SU-DHL-6 (cell line): ENCODE data around the gene EFCAB9.

ENCODE experiments used
- H2AFZ ChIP-seq: fragments of 200-600 bp; sonication (generic); 2 replicates; pipeline ENCODE4 v1.6.1; 2014; ENCODE audit warnings: low read depth, mild to moderate bottlenecking, moderate library complexity, mixed read lengths, antibody characterized with exemption, low read length; ENCODE audit not compliant: severe bottlenecking
- H3F3A ChIP-seq: fragments of 200-600 bp; shearing (Covaris generic); 2 replicates; pipeline ENCODE4 v1.6.0; 2016; ENCODE audit warnings: antibody characterized with exemption, mild to moderate bottlenecking; ENCODE audit not compliant: insufficient read depth
- H3K27ac ChIP-seq: fragments of 200-600 bp; sonication (generic); 2 replicates; pipeline ENCODE4 v1.5.1; 2016; ENCODE audit warnings: low read depth, mild to moderate bottlenecking, low read length, moderate library complexity, mixed read lengths
- H3K27me3 ChIP-seq: fragments of 200-600 bp; sonication (generic), shearing (Covaris generic); 2 replicates; pipeline ENCODE4 v1.6.0; 2014; ENCODE audit warnings: mild to moderate bottlenecking, low read length
- H3K36me3 ChIP-seq: fragments of 200-600 bp; sonication (generic); 2 replicates; pipeline ENCODE4 v1.6.1; 2014; ENCODE audit warnings: mild to moderate bottlenecking, low read length, mixed read lengths
- H3K4me2 ChIP-seq: fragments of 300-600, 200-600 bp; shearing (Covaris generic), sonication (generic); 2 replicates; pipeline ENCODE4 v1.6.0; 2014; ENCODE audit warnings: low read length, low read depth, mild to moderate bottlenecking; ENCODE audit not compliant: poor library complexity, severe bottlenecking
- H3K4me3 ChIP-seq: fragments of 200-600 bp; sonication (generic); 2 replicates; pipeline ENCODE4 v1.5.1; 2014; ENCODE audit warnings: antibody characterized with exemption, low read length, mild to moderate bottlenecking, mixed read lengths; ENCODE audit not compliant: insufficient read depth, poor library complexity, severe bottlenecking
- H3K79me2 ChIP-seq: fragments of 200-600 bp; sonication (generic); 2 replicates; pipeline ENCODE4 v1.6.1; 2014; ENCODE audit warnings: mild to moderate bottlenecking, low read length, moderate library complexity; ENCODE audit not compliant: insufficient read depth
- H3K9ac ChIP-seq: fragments of 200-600 bp; sonication (generic); 2 replicates; pipeline ENCODE4 v1.7.0; 2014; ENCODE audit warnings: mild to moderate bottlenecking, low read length
- H3K9me2 ChIP-seq: fragments of 200-600 bp; sonication (generic); replicated peaks from 2 replicates; pipeline ENCODE4 v1.6.1; 2014; ENCODE audit warnings: low read length; ENCODE audit not compliant: insufficient read depth
- H3K9me3 ChIP-seq: fragments of 200-600 bp; sonication (generic); 2 replicates; pipeline ENCODE4 v1.6.1; 2014; ENCODE audit warnings: low read length, mixed read lengths; ENCODE audit not compliant: insufficient read depth
- H4K20me1 ChIP-seq: fragments of 200-600 bp; sonication (generic); 2 replicates; pipeline ENCODE4 v1.6.1; 2014; ENCODE audit warnings: low read depth, mild to moderate bottlenecking, antibody characterized with exemption, low read length, moderate library complexity, mixed read lengths
- EZH2phosphoT487 ChIP-seq: fragments of 200-600 bp; sonication (generic), shearing (Covaris generic); conservative IDR thresholded peaks from 2 replicates; pipeline ENCODE4 v1.6.1; 2018; ENCODE audit warnings: mild to moderate bottlenecking, antibody characterized with exemption, low read length, moderate library complexity, mixed read lengths
- TF ChIP-seq, protein P1 (sequence below): fragments of 200-600 bp; sonication (generic); IDR thresholded peaks from one replicate; pipeline ENCODE4 v1.5.1; 2017; ENCODE audit warnings: antibody characterized with exemption, mild to moderate bottlenecking, low read length, moderate library complexity; ENCODE audit not compliant: insufficient read depth, poor library complexity, severe bottlenecking

EFCAB9 gene

DNA sequence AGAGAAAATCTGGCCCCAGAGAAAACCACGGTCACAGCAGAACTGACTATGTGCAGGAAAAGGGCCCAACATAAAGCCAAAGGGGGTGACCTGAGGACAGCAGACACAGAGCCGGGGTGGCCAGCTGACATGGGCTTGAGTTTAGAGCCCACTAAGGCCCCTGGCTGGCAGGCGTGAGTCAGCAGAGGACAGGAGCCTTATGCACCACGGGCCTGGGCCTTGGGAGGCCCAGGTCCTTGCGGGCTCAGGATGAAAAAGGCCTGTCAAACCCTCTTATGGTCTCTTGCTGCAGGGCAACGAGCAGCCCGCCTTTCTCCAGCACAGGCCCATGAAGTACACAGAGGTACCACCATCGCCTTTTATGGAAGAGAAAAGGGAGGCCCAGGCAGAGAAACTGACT, 25.7 kb upstream of the EFCAB9 start:
- peaks cover 87% of the 10 kb centered on the region for H3K79me2 ChIP-seq

GRCh38 chr5:172169216-172169615, 24.8 kb upstream of the EFCAB9 start:
- no peaks in the 10 kb centered on the region for H3K9me2 ChIP-seq
- H3K4me3 ChIP-seq: no peak overlapping the region
- no peak overlapping the region for H3K4me2 ChIP-seq
- no peaks in the 10 kb centered on the region for H3K27me3 ChIP-seq
- no peaks in the 10 kb centered on the region for H3K9me3 ChIP-seq
- H3K79me2 ChIP-seq: peaks cover 90% of the 10 kb centered on the region
- no peak for TF ChIP-seq EZH2phosphoT487
- TF ChIP-seq, protein P1, sequence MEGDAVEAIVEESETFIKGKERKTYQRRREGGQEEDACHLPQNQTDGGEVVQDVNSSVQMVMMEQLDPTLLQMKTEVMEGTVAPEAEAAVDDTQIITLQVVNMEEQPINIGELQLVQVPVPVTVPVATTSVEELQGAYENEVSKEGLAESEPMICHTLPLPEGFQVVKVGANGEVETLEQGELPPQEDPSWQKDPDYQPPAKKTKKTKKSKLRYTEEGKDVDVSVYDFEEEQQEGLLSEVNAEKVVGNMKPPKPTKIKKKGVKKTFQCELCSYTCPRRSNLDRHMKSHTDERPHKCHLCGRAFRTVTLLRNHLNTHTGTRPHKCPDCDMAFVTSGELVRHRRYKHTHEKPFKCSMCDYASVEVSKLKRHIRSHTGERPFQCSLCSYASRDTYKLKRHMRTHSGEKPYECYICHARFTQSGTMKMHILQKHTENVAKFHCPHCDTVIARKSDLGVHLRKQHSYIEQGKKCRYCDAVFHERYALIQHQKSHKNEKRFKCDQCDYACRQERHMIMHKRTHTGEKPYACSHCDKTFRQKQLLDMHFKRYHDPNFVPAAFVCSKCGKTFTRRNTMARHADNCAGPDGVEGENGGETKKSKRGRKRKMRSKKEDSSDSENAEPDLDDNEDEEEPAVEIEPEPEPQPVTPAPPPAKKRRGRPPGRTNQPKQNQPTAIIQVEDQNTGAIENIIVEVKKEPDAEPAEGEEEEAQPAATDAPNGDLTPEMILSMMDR: no peak
- no peak overlapping the region for H3K27ac ChIP-seq
- H4K20me1 ChIP-seq: no peaks in the 10 kb centered on the region
- H3K36me3 ChIP-seq: no peaks in the 10 kb centered on the region
- H2AFZ ChIP-seq: no peak overlapping the region
- no peak overlapping the region for H3K9ac ChIP-seq
- no peaks in the 10 kb centered on the region for H3F3A ChIP-seq

More for the DNA sequence above, 25.7 kb upstream of the EFCAB9 start:
- no peak overlapping the region for H3K4me3 ChIP-seq
- H3F3A ChIP-seq: no peaks in the 10 kb centered on the region
- no peak overlapping the region for H2AFZ ChIP-seq
- no peaks in the 10 kb centered on the region for H3K36me3 ChIP-seq
- no peaks in the 10 kb centered on the region for H4K20me1 ChIP-seq
- no peak overlapping the region for H3K27ac ChIP-seq
- H3K27me3 ChIP-seq: no peaks in the 10 kb centered on the region
- H3K4me2 ChIP-seq: no peak overlapping the region
- no peak for TF ChIP-seq EZH2phosphoT487
- TF ChIP-seq, protein P1: no peak
- no peaks in the 10 kb centered on the region for H3K9me2 ChIP-seq
- no peak overlapping the region for H3K9ac ChIP-seq
- H3K9me3 ChIP-seq: no peaks in the 10 kb centered on the region

DNA sequence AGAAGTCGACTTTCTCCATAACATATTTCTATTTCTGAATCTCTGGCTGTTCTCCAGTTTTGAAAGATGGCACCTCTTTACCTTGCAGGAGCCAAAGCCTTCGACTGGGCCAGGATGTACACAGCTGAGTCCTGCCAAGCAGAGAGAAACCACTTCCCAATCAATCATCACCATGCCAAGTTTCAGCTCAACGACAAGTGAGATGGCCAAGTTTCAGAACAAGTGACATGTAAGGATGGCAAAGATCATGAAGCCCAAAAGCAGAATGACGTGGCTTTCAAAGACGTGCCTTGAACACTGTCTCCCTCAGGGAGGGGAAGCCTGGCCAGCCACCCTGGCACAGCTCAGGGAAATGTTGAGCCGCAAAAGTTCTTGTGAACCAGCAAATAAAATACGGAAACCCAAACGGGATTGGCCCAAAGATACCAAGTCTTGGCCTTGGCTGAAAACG, 23.7 kb upstream of the EFCAB9 start:
- Histone ChIP-seq H3K27me3 (no peaks in the 10 kb centered on the region), H3K27ac (no peak overlapping the region), H3K9ac (no peak overlapping the region), H3K9me2 (no peaks in the 10 kb centered on the region), H3K79me2 (peaks cover 89% of the 10 kb centered on the region), H3K36me3 (no peaks in the 10 kb centered on the region), H3K4me2 (no peak overlapping the region), H3K4me3 (no peak overlapping the region), H3F3A (no peaks in the 10 kb centered on the region), H2AFZ (no peak overlapping the region), H3K9me3 (no peaks in the 10 kb centered on the region), H4K20me1 (no peaks in the 10 kb centered on the region)
- TF ChIP-seq, protein P1: no peak
- no peak for TF ChIP-seq EZH2phosphoT487
